Left renal pelvis (tissue), 4 donors: ENCODE data around the gene FBXO30. TPM values are rescaled to one million over a fixed set of nuclear protein-coding genes. Genes with fewer than 3 reads are reported as not detected.

ENCODE experiments used
- DNase-seq, 4 donors: peaks; one replicate each; pipeline ENCODE4 v3.0.0-alpha.2; 2013; ENCODE audit warnings: low read depth in 4 of 4, low spot score in 3 of 4
- polyA plus RNA-seq, 4 donors: library from polyadenylated mRNA; unstranded; fragments of 120-200 nt; gene quantifications; one replicate each; pipeline ENCODE4 v1.2.1, GENCODE V29; 2013; ENCODE audit not compliant: insufficient read length in 4 of 4

The FBXO30 gene
- polyA plus RNA-seq, 4 donors = 10.9 to 15.2 (median 11.9) TPM

- DNase-seq = no peak
These were observed 58.4 kb downstream of the FBXO30 start for GRCh38 chr6:145756170-145756662.

- DNase-seq = no peak
These were observed 58.9 kb downstream of the FBXO30 start for GRCh38 chr6:145755682-145756081.

GRCh38 chr6:145752638-145753037, 62.0 kb downstream of the FBXO30 start:
- DNase-seq = no peak

- DNase-seq = no peak
These were observed 65.0 kb downstream of the FBXO30 start for GRCh38 chr6:145749632-145750031.

- DNase-seq = no peak
These were observed 68.7 kb downstream of the FBXO30 start for GRCh38 chr6:145745861-145746260.

- no peak for DNase-seq
These were observed 70.0 kb downstream of the FBXO30 start for GRCh38 chr6:145744619-145745018.

Other genes with a start within 250 kb of the FBXO30 start
- 10 to 100 TPM in 3 of 4 donors, 1 to 10 TPM in 1; 8.3 to 14.7 (median 14.0) TPM for gene EPM2A, start 79.3 kb downstream of the FBXO30 start, polyA plus RNA-seq
- gene SHPRH, start 149.6 kb upstream of the FBXO30 start, polyA plus RNA-seq = 10 to 100 TPM; 17.7 to 24.1 (median 23.3) TPM
- gene GRM1, start 214.3 kb upstream of the FBXO30 start, polyA plus RNA-seq = under 1 TPM; 0.11 to 0.39 (median 0.28) TPM